Neural cell (in vitro differentiated cells): Measurements from ENCODE around the gene GPR18. TPM values are rescaled to one million over a fixed set of nuclear protein-coding genes. Genes with fewer than 3 reads are reported as not detected.
"Not testable (repeated sequence)": the region's sequence is repeated elsewhere in the genome, so short reads cannot be mapped to it uniquely, and the experiment has no call there.

Experiments
- H2AFZ ChIP-seq: fragments of 200-600, 300-800 bp; sonication (generic), shearing (Covaris generic); 2 replicates; pipeline ENCODE4 v1.6.0; 2014; ENCODE audit warnings: low read depth, mild to moderate bottlenecking, antibody characterized with exemption, low read length, moderate library complexity
- H3F3A ChIP-seq: fragments of 200-600 bp; shearing (Covaris generic); 2 replicates; pipeline ENCODE4 v1.6.1; 2016; ENCODE audit warnings: mild to moderate bottlenecking, moderate library complexity, mixed read lengths, antibody characterized with exemption, low read length; ENCODE audit not compliant: insufficient read depth, poor library complexity, severe bottlenecking
- H3K27ac ChIP-seq: fragments of 200-600, 300-800 bp; sonication (generic), shearing (Covaris generic); 2 replicates; pipeline ENCODE4 v1.5.1; 2014; ENCODE audit warnings: mild to moderate bottlenecking, low read length, moderate library complexity
- H3K27me3 ChIP-seq: fragments of 300-800, 200-600 bp; sonication (generic), shearing (Covaris generic); 2 replicates; pipeline ENCODE4 v1.6.0; 2014; ENCODE audit warnings: mild to moderate bottlenecking, low read depth, low read length, moderate library complexity; ENCODE audit not compliant: insufficient read depth
- H3K36me3 ChIP-seq: fragments of 300-800, 200-600 bp; sonication (generic), shearing (Covaris generic); 2 replicates; pipeline ENCODE4 v1.5.1; 2014; ENCODE audit warnings: mild to moderate bottlenecking, antibody characterized with exemption, low read length, moderate library complexity; ENCODE audit not compliant: insufficient read depth
- H3K4me2 ChIP-seq: fragments of 300-800, 200-600 bp; sonication (generic), shearing (Covaris generic); 2 replicates; pipeline ENCODE4 v1.6.0; 2014; ENCODE audit warnings: mild to moderate bottlenecking, low read length
- H3K4me3 ChIP-seq: fragments of 300-800, 200-600 bp; sonication (generic), shearing (Covaris generic); 2 replicates; pipeline ENCODE4 v1.5.1; 2014; ENCODE audit warnings: mild to moderate bottlenecking, low read length, moderate library complexity
- H3K79me2 ChIP-seq: fragments of 200-600 bp; shearing (Covaris generic); replicated peaks from 2 replicates; pipeline ENCODE4 v1.6.0; 2014; ENCODE audit warnings: mild to moderate bottlenecking, low read length, moderate library complexity; ENCODE audit not compliant: insufficient read depth
- H3K9ac ChIP-seq: fragments of 300-800, 200-600 bp; sonication (generic), shearing (Covaris generic); 2 replicates; pipeline ENCODE4 v1.6.1; 2016; ENCODE audit warnings: mild to moderate bottlenecking, low read length, mixed read lengths
- H3K9me2 ChIP-seq: fragments of 200-600 bp; shearing (Covaris generic); 2 replicates; pipeline ENCODE4 v1.6.1; 2016; ENCODE audit warnings: mild to moderate bottlenecking, low read length, mixed read lengths; ENCODE audit not compliant: insufficient read depth
- H3K9me3 ChIP-seq: fragments of 200-600, 300-800 bp; sonication (generic), shearing (Covaris generic); 2 replicates; pipeline ENCODE4 v1.6.1; 2016; ENCODE audit warnings: mild to moderate bottlenecking, mixed run types, low read length, moderate library complexity, mixed read lengths
- H4K20me1 ChIP-seq: fragments of 200-600 bp; shearing (Covaris generic); 2 replicates; pipeline ENCODE4 v1.6.1; 2016; ENCODE audit warnings: mild to moderate bottlenecking, mixed run types; ENCODE audit not compliant: insufficient read depth
- EP300 ChIP-seq: fragments of 450-650 bp; conservative IDR thresholded peaks from 2 replicates; pipeline ENCODE4 v1.6.1; 2014; ENCODE audit warnings: antibody characterized with exemption, mild to moderate bottlenecking, moderate library complexity; ENCODE audit not compliant: poor library complexity, severe bottlenecking
- EZH2 ChIP-seq: fragments of 200-600, 300-800 bp; shearing (Covaris generic), sonication (generic); IDR thresholded peaks from 2 replicates; pipeline ENCODE4 v1.6.1; 2014; ENCODE audit warnings: antibody characterized with exemption, low read length, borderline replicate concordance, mild to moderate bottlenecking; ENCODE audit not compliant: insufficient read depth, poor library complexity, severe bottlenecking
- MXI1 ChIP-seq: fragments of 450-650 bp; conservative IDR thresholded peaks from 2 replicates; pipeline ENCODE4 v1.6.1; 2014; ENCODE audit warnings: antibody characterized with exemption, mild to moderate bottlenecking; ENCODE audit not compliant: poor library complexity, severe bottlenecking
- POLR2AphosphoS5 ChIP-seq: IDR thresholded peaks from 2 replicates; pipeline ENCODE4 v1.6.1; 2012
- RAD21 ChIP-seq: fragments of 450-650 bp; conservative IDR thresholded peaks from 2 replicates; pipeline ENCODE4 v1.6.1; 2014; ENCODE audit warnings: antibody characterized with exemption, mild to moderate bottlenecking, moderate library complexity
- SMC3 ChIP-seq: fragments of 450-650 bp; conservative IDR thresholded peaks from 2 replicates; pipeline ENCODE4 v1.6.1; 2014; ENCODE audit warnings: antibody characterized with exemption, mild to moderate bottlenecking, moderate library complexity; ENCODE audit not compliant: poor library complexity
- TAF1 ChIP-seq: IDR thresholded peaks from 2 replicates; pipeline ENCODE4 v1.6.1; 2012; ENCODE audit warnings: low read depth
- polyA plus RNA-seq: library from polyadenylated mRNA; depleted of rRNA; stranded (reverse); fragments of >200 nt; gene quantifications from 2 replicates; pipeline ENCODE4 v1.2.3, GENCODE V29; 2014
- TF ChIP-seq, protein P1 (sequence below): fragments of 450-650 bp; IDR thresholded peaks from 2 replicates; pipeline ENCODE4 v1.5.1; 2014; ENCODE audit warnings: antibody characterized with exemption, mild to moderate bottlenecking, moderate library complexity; ENCODE audit not compliant: poor library complexity, severe bottlenecking
- TF ChIP-seq, protein P2 (sequence below): IDR thresholded peaks from 2 replicates; pipeline ENCODE4 v1.6.1; 2012; ENCODE audit warnings: borderline replicate concordance

The GPR18 gene
- polyA plus RNA-seq, 1 donor from 2014 or later: not detected

DNA sequence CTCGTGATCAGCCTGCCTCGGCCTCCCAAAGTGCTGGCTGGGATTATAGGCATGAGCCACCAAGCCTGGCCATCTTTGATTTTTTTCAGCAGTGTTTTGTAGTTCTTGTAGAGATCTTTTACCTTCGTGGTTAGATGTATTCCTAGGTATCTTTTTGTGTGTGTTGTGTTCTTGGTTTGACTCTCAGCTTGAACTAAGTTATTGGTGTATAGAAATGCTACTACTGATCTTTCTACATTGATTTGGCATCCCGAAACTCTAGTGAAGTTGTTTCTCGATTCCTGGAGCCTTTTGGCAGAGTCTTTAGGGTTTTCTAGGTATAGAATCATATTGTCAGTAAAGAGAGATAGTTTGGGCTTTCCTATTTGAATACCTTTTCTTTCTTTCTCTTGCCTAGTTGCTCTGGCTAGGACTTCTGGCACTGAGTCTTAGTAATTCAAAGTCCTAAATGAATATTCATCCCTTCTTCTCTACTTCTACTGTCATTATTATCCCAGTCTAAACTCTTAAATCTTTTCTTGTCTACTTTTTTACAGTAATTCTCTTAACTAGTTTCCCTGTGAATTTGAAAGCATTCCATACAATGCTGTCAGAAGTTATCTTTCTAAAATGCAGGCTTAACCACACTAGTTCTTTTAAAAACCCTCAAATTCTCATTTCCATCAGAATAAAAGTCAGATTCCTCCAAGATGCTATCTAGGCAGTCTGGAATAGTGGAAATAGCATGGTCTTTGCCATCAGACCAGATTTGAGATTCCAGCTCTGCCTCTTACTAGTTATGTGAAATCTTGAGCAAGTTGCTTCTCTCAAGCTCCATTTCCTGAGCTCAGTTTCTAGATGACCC lies 7.0 kb downstream of the GPR18 start:
- TF ChIP-seq EZH2: no peak
- no peak for TF ChIP-seq EP300
- TF ChIP-seq TAF1: no peak
- TF ChIP-seq, protein P1, sequence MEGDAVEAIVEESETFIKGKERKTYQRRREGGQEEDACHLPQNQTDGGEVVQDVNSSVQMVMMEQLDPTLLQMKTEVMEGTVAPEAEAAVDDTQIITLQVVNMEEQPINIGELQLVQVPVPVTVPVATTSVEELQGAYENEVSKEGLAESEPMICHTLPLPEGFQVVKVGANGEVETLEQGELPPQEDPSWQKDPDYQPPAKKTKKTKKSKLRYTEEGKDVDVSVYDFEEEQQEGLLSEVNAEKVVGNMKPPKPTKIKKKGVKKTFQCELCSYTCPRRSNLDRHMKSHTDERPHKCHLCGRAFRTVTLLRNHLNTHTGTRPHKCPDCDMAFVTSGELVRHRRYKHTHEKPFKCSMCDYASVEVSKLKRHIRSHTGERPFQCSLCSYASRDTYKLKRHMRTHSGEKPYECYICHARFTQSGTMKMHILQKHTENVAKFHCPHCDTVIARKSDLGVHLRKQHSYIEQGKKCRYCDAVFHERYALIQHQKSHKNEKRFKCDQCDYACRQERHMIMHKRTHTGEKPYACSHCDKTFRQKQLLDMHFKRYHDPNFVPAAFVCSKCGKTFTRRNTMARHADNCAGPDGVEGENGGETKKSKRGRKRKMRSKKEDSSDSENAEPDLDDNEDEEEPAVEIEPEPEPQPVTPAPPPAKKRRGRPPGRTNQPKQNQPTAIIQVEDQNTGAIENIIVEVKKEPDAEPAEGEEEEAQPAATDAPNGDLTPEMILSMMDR: no peak
- H4K20me1 ChIP-seq: no peaks in the 10 kb centered on the region
- H3K27me3 ChIP-seq: no peaks in the 10 kb centered on the region
- H3K4me3 ChIP-seq: no peak overlapping the region
- no peak overlapping the region for H3K9ac ChIP-seq
- no peak overlapping the region for H3K27ac ChIP-seq
- no peaks in the 10 kb centered on the region for H3F3A ChIP-seq
- H3K79me2 ChIP-seq: no peaks in the 10 kb centered on the region
- no peaks in the 10 kb centered on the region for H3K9me2 ChIP-seq
- H3K9me3 ChIP-seq: no peaks in the 10 kb centered on the region
- H3K4me2 ChIP-seq: no peak overlapping the region
- no peak overlapping the region for H2AFZ ChIP-seq
- no peaks in the 10 kb centered on the region for H3K36me3 ChIP-seq

DNA sequence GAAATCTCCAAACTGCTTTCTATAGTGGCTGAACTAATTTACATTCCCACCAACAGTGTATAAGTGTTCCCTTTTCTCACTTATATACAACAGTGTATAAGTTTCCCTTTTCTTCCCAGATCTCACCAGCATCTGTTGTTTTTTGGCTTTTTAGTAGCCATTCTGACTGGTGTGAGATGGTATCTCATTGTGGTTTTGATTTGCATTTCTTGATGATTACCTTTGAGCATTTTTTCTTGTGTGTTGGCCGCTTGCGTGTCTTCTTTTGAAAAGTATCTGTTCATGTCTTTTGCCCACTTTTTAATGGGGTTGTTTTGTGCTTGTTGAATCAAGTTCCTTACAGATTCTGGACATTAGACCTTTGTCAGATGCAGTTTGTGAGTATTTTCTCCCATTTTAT lies 8.6 kb downstream of the GPR18 start:
- H3K9me3 ChIP-seq, H3F3A ChIP-seq, H3K4me3 ChIP-seq, H3K9ac ChIP-seq, H2AFZ ChIP-seq, H3K27ac ChIP-seq, H3K9me2 ChIP-seq, H4K20me1 ChIP-seq, H3K27me3 ChIP-seq, H3K36me3 ChIP-seq, H3K79me2 ChIP-seq, H3K4me2 ChIP-seq: not testable (repeated sequence)

DNA sequence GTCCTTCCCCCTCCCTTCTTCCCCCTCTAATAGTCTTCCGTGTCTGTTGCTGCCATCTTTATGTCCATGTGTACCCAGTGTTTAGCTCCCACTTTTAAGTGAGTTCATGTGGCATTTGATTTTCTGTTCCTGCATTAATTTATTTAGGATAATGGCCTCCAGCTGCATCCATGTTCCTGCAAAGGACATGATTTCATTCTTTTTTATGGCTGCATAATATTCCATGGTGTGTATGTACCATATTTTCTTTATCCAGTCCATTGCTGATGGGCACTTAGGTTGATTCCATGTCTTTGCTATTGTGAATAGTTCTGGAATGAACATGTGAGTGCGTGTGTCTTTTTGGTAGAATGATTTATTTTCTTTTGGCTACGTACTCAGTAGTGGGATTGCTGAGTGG lies 9.0 kb downstream of the GPR18 start:
- H3F3A ChIP-seq, H2AFZ ChIP-seq, H3K4me3 ChIP-seq: not testable (repeated sequence)

GRCh38 chr13:99246100-99246499 lies 12.1 kb downstream of the GPR18 start:
- Histone ChIP-seq H3K27me3 (no peaks in the 10 kb centered on the region), H3K4me2 (no peak overlapping the region), H3K36me3 (no peaks in the 10 kb centered on the region), H3K9ac (no peak overlapping the region), H4K20me1 (no peaks in the 10 kb centered on the region), H2AFZ (no peak overlapping the region), H3K9me3 (no peaks in the 10 kb centered on the region), H3K27ac (no peak overlapping the region), H3K9me2 (no peaks in the 10 kb centered on the region), H3F3A (no peaks in the 10 kb centered on the region), H3K79me2 (no peaks in the 10 kb centered on the region), H3K4me3 (no peak overlapping the region)
- TF ChIP-seq TAF1: no peak
- TF ChIP-seq, protein P2, sequence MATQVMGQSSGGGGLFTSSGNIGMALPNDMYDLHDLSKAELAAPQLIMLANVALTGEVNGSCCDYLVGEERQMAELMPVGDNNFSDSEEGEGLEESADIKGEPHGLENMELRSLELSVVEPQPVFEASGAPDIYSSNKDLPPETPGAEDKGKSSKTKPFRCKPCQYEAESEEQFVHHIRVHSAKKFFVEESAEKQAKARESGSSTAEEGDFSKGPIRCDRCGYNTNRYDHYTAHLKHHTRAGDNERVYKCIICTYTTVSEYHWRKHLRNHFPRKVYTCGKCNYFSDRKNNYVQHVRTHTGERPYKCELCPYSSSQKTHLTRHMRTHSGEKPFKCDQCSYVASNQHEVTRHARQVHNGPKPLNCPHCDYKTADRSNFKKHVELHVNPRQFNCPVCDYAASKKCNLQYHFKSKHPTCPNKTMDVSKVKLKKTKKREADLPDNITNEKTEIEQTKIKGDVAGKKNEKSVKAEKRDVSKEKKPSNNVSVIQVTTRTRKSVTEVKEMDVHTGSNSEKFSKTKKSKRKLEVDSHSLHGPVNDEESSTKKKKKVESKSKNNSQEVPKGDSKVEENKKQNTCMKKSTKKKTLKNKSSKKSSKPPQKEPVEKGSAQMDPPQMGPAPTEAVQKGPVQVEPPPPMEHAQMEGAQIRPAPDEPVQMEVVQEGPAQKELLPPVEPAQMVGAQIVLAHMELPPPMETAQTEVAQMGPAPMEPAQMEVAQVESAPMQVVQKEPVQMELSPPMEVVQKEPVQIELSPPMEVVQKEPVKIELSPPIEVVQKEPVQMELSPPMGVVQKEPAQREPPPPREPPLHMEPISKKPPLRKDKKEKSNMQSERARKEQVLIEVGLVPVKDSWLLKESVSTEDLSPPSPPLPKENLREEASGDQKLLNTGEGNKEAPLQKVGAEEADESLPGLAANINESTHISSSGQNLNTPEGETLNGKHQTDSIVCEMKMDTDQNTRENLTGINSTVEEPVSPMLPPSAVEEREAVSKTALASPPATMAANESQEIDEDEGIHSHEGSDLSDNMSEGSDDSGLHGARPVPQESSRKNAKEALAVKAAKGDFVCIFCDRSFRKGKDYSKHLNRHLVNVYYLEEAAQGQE: no peak
- TF ChIP-seq POLR2AphosphoS5: no peak
- TF ChIP-seq, protein P1: no peak
- no peak for TF ChIP-seq EZH2
- TF ChIP-seq RAD21: no peak
- TF ChIP-seq SMC3: no peak
- no peak for TF ChIP-seq MXI1
- TF ChIP-seq EP300: no peak

More for the DNA sequence above, 9.0 kb downstream of the GPR18 start:
- H3K9me2 ChIP-seq, H3K9ac ChIP-seq, H3K36me3 ChIP-seq, H3K79me2 ChIP-seq, H3K27ac ChIP-seq, H3K27me3 ChIP-seq, H4K20me1 ChIP-seq, H3K9me3 ChIP-seq, H3K4me2 ChIP-seq: not testable (repeated sequence)
